HuH-7.5 (cell line): ENCODE data around the gene GPR31.
"Not testable (repeated sequence)": the region's sequence is repeated elsewhere in the genome, so short reads cannot be mapped to it uniquely, and the experiment has no call there.

Experiments
- DNase-seq: peaks from one replicate; pipeline ENCODE4 v3.0.0; 2011; ENCODE audit warnings: low spot score

GPR31 gene

GRCh38 chr6:167167699-167168098, 9.9 kb upstream of the GPR31 start:
- not testable (repeated sequence) for DNase-seq

GRCh38 chr6:167165858-167166471, 8.2 kb upstream of the GPR31 start:
- no peak for DNase-seq

- DNase-seq, result no peak
Measured at GRCh38 chr6:167164261-167164660, 6.5 kb upstream of the GPR31 start.

- no peak for DNase-seq
Measured at GRCh38 chr6:167163476-167164011, 5.8 kb upstream of the GPR31 start.

DNA sequence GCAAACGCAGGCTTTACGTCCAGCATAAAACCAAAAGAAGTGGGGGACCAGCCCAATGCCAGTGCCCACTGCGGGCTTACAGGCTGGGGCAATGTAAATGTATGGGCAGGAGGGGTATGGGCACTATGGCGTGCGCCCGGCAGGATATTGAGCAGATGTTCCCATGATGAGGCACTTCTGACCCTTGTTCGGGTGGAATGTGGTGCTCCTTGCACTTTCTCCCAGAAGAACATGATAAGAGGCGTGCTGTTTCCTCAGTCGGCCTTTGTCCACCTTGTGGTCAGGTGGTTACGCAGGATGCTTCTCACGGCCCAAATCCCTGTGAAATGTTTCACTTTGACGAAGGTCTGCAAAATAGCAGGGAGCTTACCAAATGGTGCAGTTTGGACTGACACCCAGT, 4.8 kb upstream of the GPR31 start:
- no peak for DNase-seq

GRCh38 chr6:167161851-167162467, 4.2 kb upstream of the GPR31 start:
- DNase-seq, result no peak

DNA sequence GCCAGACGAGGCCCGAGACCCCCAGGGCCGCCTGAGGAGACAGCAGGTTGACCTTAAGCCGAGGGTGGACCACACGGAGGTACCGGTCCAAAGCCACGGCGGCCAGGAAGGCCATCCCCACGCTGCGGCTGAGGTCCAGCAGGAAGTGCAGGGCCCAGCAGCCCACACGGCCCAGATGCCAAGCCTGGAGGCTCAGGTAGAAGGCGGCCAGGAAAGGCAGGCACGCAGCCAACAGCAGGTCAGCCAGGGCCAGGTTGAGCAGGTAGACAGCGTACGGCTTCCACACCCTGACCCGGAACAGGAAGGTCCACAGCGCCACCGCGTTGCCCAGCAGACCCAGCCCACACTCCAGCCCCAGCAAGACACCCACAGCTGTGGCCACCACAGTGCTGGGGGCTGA, 366 bp downstream of the GPR31 start:
- DNase-seq, result no peak

GRCh38 chr6:167154895-167155294, 2.9 kb downstream of the GPR31 start:
- no peak for DNase-seq

GRCh38 chr6:167154291-167154690, 3.5 kb downstream of the GPR31 start:
- DNase-seq, result no peak

- DNase-seq, result no peak
Measured at GRCh38 chr6:167153521-167153959, 4.2 kb downstream of the GPR31 start.

- no peak for DNase-seq
Measured at GRCh38 chr6:167152862-167153261, 4.9 kb downstream of the GPR31 start.

DNA sequence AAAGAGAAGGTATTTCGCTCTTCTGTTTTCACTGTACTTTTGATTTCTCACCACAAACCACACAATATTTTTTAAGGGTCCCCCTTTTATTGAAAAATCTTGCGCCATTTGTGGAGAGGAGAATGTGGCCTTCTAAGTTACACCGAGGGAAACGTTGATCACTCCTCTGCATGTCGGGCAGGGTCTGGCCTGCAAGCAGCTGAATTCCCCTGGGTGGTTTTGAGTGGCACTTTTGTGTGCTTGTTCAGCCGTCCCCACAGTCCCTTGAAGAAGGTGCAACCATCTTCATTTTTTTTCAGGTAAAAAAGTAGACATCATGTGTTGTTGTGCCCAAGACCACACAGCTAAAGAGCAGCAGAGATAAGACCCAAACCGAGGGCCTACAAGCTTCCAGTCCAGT, 6.1 kb downstream of the GPR31 start:
- DNase-seq, result no peak

GRCh38 chr6:167150941-167151549, 6.7 kb downstream of the GPR31 start:
- no peak for DNase-seq

GRCh38 chr6:167148997-167149396, 8.8 kb downstream of the GPR31 start:
- DNase-seq, result no peak

GRCh38 chr6:167148021-167148420, 9.8 kb downstream of the GPR31 start:
- no peak for DNase-seq

- DNase-seq, result no peak
Measured at GRCh38 chr6:167146977-167147376, 10.8 kb downstream of the GPR31 start.

GRCh38 chr6:167146135-167146534, 11.6 kb downstream of the GPR31 start:
- DNase-seq, result no peak

DNA sequence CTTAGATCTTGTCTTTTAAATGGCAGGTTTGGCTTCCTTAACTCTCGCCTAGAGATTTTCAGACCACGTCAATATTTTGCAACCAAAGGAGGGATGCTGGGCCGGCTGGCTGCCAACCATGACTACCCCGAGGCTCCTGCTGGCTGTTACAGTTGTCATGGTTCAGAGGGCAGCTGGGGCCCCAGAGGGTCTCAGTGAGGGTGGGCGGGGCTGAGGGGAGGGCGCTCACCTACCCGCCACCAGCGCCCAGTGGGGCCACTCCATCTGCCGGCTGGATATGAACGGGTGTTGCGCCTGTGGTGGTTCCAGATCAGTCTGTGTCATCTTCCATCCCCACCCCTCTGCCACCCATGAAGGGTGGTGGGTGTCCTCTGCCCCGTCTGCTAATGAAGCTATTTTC, 12.3 kb downstream of the GPR31 start:
- no peak for DNase-seq

- DNase-seq, result no peak
Measured at GRCh38 chr6:167143041-167143440, 14.7 kb downstream of the GPR31 start.

GRCh38 chr6:167142433-167142761, 15.4 kb downstream of the GPR31 start:
- no peak for DNase-seq

GRCh38 chr6:167141667-167142432, 15.9 kb downstream of the GPR31 start:
- peak; percentile 86 for DNase-seq

DNA sequence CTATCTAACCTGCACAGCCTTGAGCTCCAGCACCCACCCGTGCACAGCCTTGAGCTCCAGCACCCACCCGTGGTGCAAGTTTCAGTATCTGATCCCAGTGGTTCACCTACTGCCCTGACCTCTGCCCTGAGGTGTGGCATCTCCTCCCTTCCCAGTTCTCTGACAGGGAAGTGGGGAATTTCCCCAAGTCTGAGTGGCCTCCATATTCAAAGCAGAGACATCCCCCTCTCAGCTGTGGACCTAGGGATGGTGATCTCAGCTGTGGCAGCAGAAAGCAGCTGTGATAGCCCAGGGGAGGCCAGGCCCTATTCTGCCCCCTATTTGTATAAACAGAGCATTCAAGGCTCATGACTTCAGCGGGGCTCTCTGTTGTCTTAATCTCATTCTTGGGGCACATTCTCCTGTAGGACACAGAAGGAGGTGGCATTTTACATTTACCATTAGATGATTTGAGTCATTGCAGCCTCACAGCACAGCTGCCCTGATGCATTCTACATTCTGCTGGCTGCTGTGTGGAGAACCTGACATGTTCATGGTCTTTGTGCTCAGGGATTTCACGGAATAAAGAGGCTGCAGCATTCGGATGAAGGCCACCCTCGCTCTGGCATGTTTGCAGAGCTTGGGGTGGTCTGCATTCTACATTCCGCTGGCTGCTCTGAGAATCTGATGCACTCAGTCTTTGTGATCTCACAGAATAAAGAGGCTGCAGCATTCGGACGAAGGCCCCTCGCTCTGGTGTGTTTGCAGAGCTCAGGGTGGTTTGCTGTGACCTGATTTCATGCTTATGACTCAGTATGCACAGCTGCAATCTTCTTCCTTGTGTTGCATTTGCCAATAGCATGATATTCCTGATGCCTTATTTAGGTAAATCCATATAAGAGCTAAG, 16.9 kb downstream of the GPR31 start:
- DNase-seq, result no peak
